HL-60 (cell line): Measurements from ENCODE around the gene PTPRN2.

Experiments used
- GABPA ChIP-seq: IDR thresholded peaks from 2 replicates; pipeline ENCODE4 v1.6.1; 2012; ENCODE audit warnings: low read depth
- POLR2AphosphoS5 ChIP-seq: IDR thresholded peaks from 2 replicates; pipeline ENCODE4 v1.6.1; 2012; ENCODE audit warnings: low read depth
- TF ChIP-seq, protein P1 (sequence below): IDR thresholded peaks from 2 replicates; pipeline ENCODE4 v1.6.1; 2012; ENCODE audit warnings: low read depth; ENCODE audit not compliant: insufficient replicate concordance
- TF ChIP-seq, protein P2 (sequence below): IDR thresholded peaks from one replicate; pipeline ENCODE4 v1.5.1; 2011; ENCODE audit warnings: low read length, control low read depth, inconsistent platforms; ENCODE audit not compliant: insufficient read depth

DNA sequence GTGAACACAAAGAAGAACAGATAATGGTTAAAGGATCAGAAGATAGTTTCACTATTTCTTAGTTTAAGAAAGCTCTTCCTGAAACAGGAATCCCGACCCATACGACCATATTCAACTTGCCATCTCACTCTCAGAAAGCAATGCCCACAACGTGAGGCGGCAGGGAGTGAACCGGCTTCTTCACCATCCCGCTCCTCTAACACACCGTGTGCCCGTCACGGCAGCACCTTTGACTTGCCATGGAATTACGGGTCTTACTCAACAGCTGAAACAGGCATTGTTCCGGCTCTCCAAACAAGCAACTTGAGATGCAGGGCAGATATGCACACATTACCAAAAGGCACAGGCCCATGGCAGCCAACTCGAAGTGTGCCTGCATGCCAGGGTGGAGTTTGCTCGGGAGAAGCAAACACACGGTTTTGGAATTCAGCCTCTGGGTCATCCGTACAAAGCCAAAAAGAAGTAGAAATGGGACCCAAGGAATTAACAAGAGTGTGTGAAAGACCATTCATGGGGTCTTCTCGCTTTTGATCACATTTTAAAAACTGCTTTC is 957.2 kb downstream of the PTPRN2 start:
- TF ChIP-seq, protein P1, sequence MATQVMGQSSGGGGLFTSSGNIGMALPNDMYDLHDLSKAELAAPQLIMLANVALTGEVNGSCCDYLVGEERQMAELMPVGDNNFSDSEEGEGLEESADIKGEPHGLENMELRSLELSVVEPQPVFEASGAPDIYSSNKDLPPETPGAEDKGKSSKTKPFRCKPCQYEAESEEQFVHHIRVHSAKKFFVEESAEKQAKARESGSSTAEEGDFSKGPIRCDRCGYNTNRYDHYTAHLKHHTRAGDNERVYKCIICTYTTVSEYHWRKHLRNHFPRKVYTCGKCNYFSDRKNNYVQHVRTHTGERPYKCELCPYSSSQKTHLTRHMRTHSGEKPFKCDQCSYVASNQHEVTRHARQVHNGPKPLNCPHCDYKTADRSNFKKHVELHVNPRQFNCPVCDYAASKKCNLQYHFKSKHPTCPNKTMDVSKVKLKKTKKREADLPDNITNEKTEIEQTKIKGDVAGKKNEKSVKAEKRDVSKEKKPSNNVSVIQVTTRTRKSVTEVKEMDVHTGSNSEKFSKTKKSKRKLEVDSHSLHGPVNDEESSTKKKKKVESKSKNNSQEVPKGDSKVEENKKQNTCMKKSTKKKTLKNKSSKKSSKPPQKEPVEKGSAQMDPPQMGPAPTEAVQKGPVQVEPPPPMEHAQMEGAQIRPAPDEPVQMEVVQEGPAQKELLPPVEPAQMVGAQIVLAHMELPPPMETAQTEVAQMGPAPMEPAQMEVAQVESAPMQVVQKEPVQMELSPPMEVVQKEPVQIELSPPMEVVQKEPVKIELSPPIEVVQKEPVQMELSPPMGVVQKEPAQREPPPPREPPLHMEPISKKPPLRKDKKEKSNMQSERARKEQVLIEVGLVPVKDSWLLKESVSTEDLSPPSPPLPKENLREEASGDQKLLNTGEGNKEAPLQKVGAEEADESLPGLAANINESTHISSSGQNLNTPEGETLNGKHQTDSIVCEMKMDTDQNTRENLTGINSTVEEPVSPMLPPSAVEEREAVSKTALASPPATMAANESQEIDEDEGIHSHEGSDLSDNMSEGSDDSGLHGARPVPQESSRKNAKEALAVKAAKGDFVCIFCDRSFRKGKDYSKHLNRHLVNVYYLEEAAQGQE = no peak
- TF ChIP-seq, protein P2, sequence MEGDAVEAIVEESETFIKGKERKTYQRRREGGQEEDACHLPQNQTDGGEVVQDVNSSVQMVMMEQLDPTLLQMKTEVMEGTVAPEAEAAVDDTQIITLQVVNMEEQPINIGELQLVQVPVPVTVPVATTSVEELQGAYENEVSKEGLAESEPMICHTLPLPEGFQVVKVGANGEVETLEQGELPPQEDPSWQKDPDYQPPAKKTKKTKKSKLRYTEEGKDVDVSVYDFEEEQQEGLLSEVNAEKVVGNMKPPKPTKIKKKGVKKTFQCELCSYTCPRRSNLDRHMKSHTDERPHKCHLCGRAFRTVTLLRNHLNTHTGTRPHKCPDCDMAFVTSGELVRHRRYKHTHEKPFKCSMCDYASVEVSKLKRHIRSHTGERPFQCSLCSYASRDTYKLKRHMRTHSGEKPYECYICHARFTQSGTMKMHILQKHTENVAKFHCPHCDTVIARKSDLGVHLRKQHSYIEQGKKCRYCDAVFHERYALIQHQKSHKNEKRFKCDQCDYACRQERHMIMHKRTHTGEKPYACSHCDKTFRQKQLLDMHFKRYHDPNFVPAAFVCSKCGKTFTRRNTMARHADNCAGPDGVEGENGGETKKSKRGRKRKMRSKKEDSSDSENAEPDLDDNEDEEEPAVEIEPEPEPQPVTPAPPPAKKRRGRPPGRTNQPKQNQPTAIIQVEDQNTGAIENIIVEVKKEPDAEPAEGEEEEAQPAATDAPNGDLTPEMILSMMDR = no peak
- TF ChIP-seq POLR2AphosphoS5 = no peak
- TF ChIP-seq GABPA = no peak
